HEK293 (cell line): ENCODE data around the gene PAX6.

Experiments
- CTCF ChIA-PET: fragments of 350-600 bp; formaldehyde crosslinking; extraction: SDS; loops from one replicate; lab custom pipeline; 2021; ENCODE audit warnings: antibody characterized with exemption; lab: Yijun Ruan, JAX
- POLR2A ChIA-PET: fragments of 300-600 bp; formaldehyde crosslinking; extraction: SDS; loops from one replicate; lab custom pipeline; 2020; ENCODE audit warnings: antibody characterized with exemption, inconsistent platforms; lab: Yijun Ruan, JAX
- H3K27ac ChIP-seq: fragments of 200-500 bp; sonication (Bioruptor generic); 2 replicates; pipeline ENCODE4 v1.5.1; 2014; ENCODE audit warnings: low read depth, low read length, control low read depth, inconsistent platforms; ENCODE audit errors: extremely low read depth
- H3K36me3 ChIP-seq, 2 experiments: fragments of 200-500 bp in 1 of 2; sonication (Bioruptor generic) in 1 of 2; 1 replicate in 1 of 2; 2 replicates in 1 of 2; pipeline ENCODE4 v1.5.1; 2014 to 2017; ENCODE audit warnings: inconsistent platforms in 2 of 2, low read length in 2 of 2; ENCODE audit not compliant: control insufficient read depth in 2 of 2, insufficient read depth in 1 of 2
- H3K4me1 ChIP-seq: fragments of 200-500 bp; sonication (Bioruptor generic); 2 replicates; pipeline ENCODE4 v1.5.1; 2014; ENCODE audit warnings: mild to moderate bottlenecking, low read length, inconsistent platforms; ENCODE audit not compliant: control insufficient read depth, insufficient read depth
- H3K4me3 ChIP-seq: 2 replicates; pipeline ENCODE4 v1.5.1; 2011; ENCODE audit warnings: low read depth, mild to moderate bottlenecking, control low read depth, low read length, moderate library complexity
- H3K9me3 ChIP-seq: fragments of 200-500 bp; sonication (Bioruptor generic); 2 replicates; pipeline ENCODE4 v1.5.1; 2014; ENCODE audit warnings: low read depth, low read length, inconsistent platforms; ENCODE audit not compliant: control insufficient read depth, insufficient read depth
- KLF16 ChIP-seq: fragments of 450-650 bp; formaldehyde crosslinking; IDR thresholded peaks from 2 replicates; pipeline ENCODE4 v1.5.1; 2017; ENCODE audit warnings: missing biosample characterization, missing genetic modification characterization
- ZNF133 ChIP-seq: fragments of 450-650 bp; formaldehyde crosslinking; IDR thresholded peaks from 2 replicates; pipeline ENCODE4 v1.5.1; 2016; ENCODE audit warnings: missing biosample characterization, missing genetic modification characterization
- ZNF146 ChIP-seq: fragments of 450-650 bp; formaldehyde crosslinking; IDR thresholded peaks from 2 replicates; pipeline ENCODE4 v1.5.1; 2016; ENCODE audit warnings: missing biosample characterization, missing genetic modification characterization
- ZNF169 ChIP-seq: fragments of 450-650 bp; formaldehyde crosslinking; IDR thresholded peaks from 2 replicates; pipeline ENCODE4 v1.5.1; 2016; ENCODE audit warnings: missing biosample characterization, missing genetic modification characterization
- ZNF23 ChIP-seq: fragments of 450-650 bp; formaldehyde crosslinking; IDR thresholded peaks from 2 replicates; pipeline ENCODE4 v1.5.1; 2016; ENCODE audit warnings: missing biosample characterization, missing genetic modification characterization, borderline replicate concordance
- ZNF549 ChIP-seq: fragments of 450-650 bp; IDR thresholded peaks from 2 replicates; pipeline ENCODE4 v1.5.1; 2018; ENCODE audit warnings: missing biosample characterization, missing genetic modification characterization, mild to moderate bottlenecking, inconsistent platforms, moderate library complexity
- ZNF600 ChIP-seq: fragments of 450-650 bp; formaldehyde crosslinking; IDR thresholded peaks from 2 replicates; pipeline ENCODE4 v1.5.1; 2016; ENCODE audit warnings: missing biosample characterization, missing genetic modification characterization
- ZNF621 ChIP-seq: fragments of 450-650 bp; formaldehyde crosslinking; IDR thresholded peaks from 2 replicates; pipeline ENCODE4 v1.5.1; 2017; ENCODE audit warnings: missing biosample characterization, missing genetic modification characterization
- ZNF670 ChIP-seq: fragments of 450-650 bp; formaldehyde crosslinking; IDR thresholded peaks from 2 replicates; pipeline ENCODE4 v1.5.1; 2016; ENCODE audit warnings: missing biosample characterization, missing genetic modification characterization, low read depth
- ZNF707 ChIP-seq: fragments of 450-650 bp; formaldehyde crosslinking; IDR thresholded peaks from 2 replicates; pipeline ENCODE4 v1.5.1; 2016; ENCODE audit warnings: missing biosample characterization, missing genetic modification characterization
- ZSCAN16 ChIP-seq: fragments of 450-650 bp; formaldehyde crosslinking; IDR thresholded peaks from 2 replicates; pipeline ENCODE4 v1.5.1; 2016; ENCODE audit warnings: missing biosample characterization, missing genetic modification characterization
- TF ChIP-seq, protein P1 (sequence below): fragments of 450-650 bp; IDR thresholded peaks from 2 replicates; pipeline ENCODE4 v1.5.1; 2018; ENCODE audit warnings: missing biosample characterization, missing genetic modification characterization
- TF ChIP-seq, protein P2 (sequence below): fragments of 450-650 bp; formaldehyde crosslinking; IDR thresholded peaks from 2 replicates; pipeline ENCODE4 v1.5.1; 2016; ENCODE audit warnings: missing biosample characterization, missing genetic modification characterization
- TF ChIP-seq, protein P3 (sequence below): fragments of 450-650 bp; formaldehyde crosslinking; IDR thresholded peaks from 2 replicates; pipeline ENCODE4 v1.5.1; 2016; ENCODE audit warnings: missing biosample characterization, missing genetic modification characterization, low read depth
- TF ChIP-seq, protein P4 (sequence below): fragments of 450-650 bp; formaldehyde crosslinking; IDR thresholded peaks from 2 replicates; pipeline ENCODE4 v1.5.1; 2016; ENCODE audit warnings: missing biosample characterization, missing genetic modification characterization

The PAX6 gene

DNA sequence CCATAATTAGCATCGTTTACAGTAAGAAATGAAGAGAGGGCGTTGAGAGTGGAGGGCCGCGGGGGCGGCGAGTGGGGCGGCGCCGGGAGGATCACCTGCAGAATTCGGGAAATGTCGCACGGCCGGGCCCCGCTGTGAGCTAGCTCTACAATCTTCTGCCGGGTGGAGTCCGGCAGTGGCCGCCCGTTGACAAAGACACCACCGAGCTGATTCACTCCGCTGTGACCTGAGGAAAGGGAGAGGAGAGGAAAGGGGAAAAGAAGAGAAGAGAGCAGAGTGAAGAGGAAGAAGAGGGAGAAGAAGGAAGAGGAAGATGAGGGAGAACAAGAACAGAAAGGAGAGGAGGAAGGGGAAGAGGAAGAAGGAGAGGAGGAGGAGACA, 8.5 kb downstream of the PAX6 start:
- TF ChIP-seq ZNF621 (tag by site-specific recombination) (no peak), ZNF707 (no peak), ZNF600 (tag by site-specific recombination) (no peak), ZNF169 (tag by site-specific recombination) (no peak), ZNF670 (no peak), ZSCAN16 (no peak)
- TF ChIP-seq, protein P1, sequence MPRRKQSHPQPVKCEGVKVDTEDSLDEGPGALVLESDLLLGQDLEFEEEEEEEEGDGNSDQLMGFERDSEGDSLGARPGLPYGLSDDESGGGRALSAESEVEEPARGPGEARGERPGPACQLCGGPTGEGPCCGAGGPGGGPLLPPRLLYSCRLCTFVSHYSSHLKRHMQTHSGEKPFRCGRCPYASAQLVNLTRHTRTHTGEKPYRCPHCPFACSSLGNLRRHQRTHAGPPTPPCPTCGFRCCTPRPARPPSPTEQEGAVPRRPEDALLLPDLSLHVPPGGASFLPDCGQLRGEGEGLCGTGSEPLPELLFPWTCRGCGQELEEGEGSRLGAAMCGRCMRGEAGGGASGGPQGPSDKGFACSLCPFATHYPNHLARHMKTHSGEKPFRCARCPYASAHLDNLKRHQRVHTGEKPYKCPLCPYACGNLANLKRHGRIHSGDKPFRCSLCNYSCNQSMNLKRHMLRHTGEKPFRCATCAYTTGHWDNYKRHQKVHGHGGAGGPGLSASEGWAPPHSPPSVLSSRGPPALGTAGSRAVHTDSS (tag by site-specific recombination) = peak; percentile 67
- TF ChIP-seq, protein P2, sequence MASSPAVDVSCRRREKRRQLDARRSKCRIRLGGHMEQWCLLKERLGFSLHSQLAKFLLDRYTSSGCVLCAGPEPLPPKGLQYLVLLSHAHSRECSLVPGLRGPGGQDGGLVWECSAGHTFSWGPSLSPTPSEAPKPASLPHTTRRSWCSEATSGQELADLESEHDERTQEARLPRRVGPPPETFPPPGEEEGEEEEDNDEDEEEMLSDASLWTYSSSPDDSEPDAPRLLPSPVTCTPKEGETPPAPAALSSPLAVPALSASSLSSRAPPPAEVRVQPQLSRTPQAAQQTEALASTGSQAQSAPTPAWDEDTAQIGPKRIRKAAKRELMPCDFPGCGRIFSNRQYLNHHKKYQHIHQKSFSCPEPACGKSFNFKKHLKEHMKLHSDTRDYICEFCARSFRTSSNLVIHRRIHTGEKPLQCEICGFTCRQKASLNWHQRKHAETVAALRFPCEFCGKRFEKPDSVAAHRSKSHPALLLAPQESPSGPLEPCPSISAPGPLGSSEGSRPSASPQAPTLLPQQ (tag by site-specific recombination) = no peak
- POLR2A ChIA-PET = no interaction called here
- Histone ChIP-seq H3K9me3 (no peaks in the 10 kb centered on the region), H3K4me1 (no peaks in the 10 kb centered on the region), H3K4me3 (no peak overlapping the region), H3K27ac (no peak overlapping the region), H3K36me3 (peaks cover 4 to 84% of the 10 kb centered on the region in 2 experiments; a peak in 2 of 3 replicates)
- CTCF ChIA-PET = interaction anchor here (0.7 to 1.2 kb wide), 2 partner anchors 161 to 631 kb away, joined by 3 read pairs; no protein-coding TSS in a partner anchor

DNA sequence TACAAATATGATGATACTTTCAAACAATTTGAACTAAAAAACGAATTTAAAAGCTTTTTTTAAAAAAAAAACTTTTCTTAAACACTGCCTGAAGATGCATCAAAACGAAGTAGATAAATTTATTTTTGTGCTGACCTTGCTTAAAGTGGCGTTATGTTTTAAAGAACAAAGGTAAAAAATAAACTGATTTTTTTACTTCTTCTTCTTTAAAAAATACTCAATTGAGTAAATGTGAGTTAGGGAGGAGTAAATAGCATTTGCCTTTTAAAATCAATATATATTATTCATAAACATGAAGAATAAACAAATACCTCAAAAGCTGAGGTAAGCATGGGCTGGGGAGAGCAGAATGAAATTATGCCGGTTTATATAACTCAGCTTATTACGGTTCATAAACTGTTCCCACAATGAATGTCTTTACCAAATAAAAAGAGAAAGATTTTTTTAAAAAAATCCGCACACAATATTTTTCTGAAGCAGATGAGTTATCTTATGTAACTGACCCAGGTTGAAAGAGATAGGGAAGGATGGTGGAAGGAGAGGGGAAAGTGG, 9.0 kb downstream of the PAX6 start:
- no peaks in the 10 kb centered on the region for H3K9me3 ChIP-seq
- no peak overlapping the region for H3K4me3 ChIP-seq
- ChIA-PET POLR2A (no interaction called here), CTCF (interaction anchor here (0.7 to 1.2 kb wide), 3 partner anchors 160 to 631 kb away, joined by 3 to 4 read pairs (median 3); no protein-coding TSS in a partner anchor)
- TF ChIP-seq KLF16 (tag by site-specific recombination) (no peak), ZNF549 (tag by site-specific recombination) (no peak), ZNF146 (tag by site-specific recombination) (no peak), ZNF23 (tag by site-specific recombination) (no peak), ZNF133 (no peak)
- TF ChIP-seq, protein P3, sequence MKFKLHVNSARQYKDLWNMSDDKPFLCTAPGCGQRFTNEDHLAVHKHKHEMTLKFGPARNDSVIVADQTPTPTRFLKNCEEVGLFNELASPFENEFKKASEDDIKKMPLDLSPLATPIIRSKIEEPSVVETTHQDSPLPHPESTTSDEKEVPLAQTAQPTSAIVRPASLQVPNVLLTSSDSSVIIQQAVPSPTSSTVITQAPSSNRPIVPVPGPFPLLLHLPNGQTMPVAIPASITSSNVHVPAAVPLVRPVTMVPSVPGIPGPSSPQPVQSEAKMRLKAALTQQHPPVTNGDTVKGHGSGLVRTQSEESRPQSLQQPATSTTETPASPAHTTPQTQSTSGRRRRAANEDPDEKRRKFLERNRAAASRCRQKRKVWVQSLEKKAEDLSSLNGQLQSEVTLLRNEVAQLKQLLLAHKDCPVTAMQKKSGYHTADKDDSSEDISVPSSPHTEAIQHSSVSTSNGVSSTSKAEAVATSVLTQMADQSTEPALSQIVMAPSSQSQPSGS (tag by site-specific recombination) = no peak
- TF ChIP-seq, protein P4, sequence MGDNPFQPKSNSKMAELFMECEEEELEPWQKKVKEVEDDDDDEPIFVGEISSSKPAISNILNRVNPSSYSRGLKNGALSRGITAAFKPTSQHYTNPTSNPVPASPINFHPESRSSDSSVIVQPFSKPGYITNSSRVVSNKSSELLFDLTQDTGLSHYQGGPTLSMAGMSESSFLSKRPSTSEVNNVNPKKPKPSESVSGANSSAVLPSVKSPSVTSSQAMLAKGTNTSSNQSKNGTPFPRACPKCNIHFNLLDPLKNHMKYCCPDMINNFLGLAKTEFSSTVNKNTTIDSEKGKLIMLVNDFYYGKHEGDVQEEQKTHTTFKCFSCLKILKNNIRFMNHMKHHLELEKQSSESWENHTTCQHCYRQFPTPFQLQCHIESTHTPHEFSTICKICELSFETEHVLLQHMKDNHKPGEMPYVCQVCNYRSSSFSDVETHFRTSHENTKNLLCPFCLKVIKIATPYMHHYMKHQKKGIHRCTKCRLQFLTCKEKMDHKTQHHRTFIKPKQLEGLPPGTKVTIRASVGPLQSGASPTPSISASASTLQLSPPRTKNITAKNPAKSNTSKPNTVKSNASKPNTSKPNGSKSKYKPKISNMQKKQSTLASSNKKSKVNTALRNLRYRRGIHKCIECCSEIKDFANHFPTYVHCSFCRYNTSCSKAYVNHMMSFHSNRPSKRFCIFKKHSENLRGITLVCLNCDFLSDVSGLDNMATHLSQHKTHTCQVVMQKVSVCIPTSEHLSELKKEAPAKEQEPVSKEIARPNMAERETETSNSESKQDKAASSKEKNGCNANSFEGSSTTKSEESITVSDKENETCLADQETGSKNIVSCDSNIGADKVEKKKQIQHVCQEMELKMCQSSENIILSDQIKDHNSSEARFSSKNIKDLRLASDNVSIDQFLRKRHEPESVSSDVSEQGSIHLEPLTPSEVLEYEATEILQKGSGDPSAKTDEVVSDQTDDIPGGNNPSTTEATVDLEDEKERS (tag by site-specific recombination) = no peak
- no peaks in the 10 kb centered on the region for H3K4me1 ChIP-seq
- peaks cover 4 to 80% of the 10 kb centered on the region in 2 experiments; a peak in 2 of 3 replicates for H3K36me3 ChIP-seq
- H3K27ac ChIP-seq = no peak overlapping the region
